GM19035 (cell line): ENCODE measurements around the gene ERBB2.
"Not testable (repeated sequence)": the region's sequence is repeated elsewhere in the genome, so short reads cannot be mapped to it uniquely, and the experiment has no call there.

ENCODE experiments used
- ATAC-seq: cut with Tn5 transposase; IDR thresholded peaks from one replicate; pipeline ENCODE4 v1.9.1; 2021; ENCODE audit not compliant: unreplicated experiment

The ERBB2 gene

GRCh38 chr17:39677542-39678339 is 22.1 kb upstream of the ERBB2 start:
- no peak for ATAC-seq

- no peak for ATAC-seq
Observed at GRCh38 chr17:39678340-39679116, 21.3 kb upstream of the ERBB2 start.

GRCh38 chr17:39679521-39680192 is 20.2 kb upstream of the ERBB2 start:
- ATAC-seq = no peak

GRCh38 chr17:39683295-39683939 is 16.4 kb upstream of the ERBB2 start:
- no peak for ATAC-seq

- no peak for ATAC-seq
Observed at GRCh38 chr17:39684369-39685192, 15.3 kb upstream of the ERBB2 start.

GRCh38 chr17:39687101-39687545 is 12.7 kb upstream of the ERBB2 start:
- no peak for ATAC-seq

- ATAC-seq = peak; percentile 89
Observed at GRCh38 chr17:39687546-39688474, 12.1 kb upstream of the ERBB2 start, which contains the start of gene PGAP3. TSS of gene PGAP3 (minus strand) at chr17:39688057. CDS start at chr17:39688014, 43 bp downstream.

GRCh38 chr17:39688475-39688835 is 11.4 kb upstream of the ERBB2 start:
- ATAC-seq = no peak

- no peak for ATAC-seq
Observed at GRCh38 chr17:39688945-39689344, 10.9 kb upstream of the ERBB2 start.

- ATAC-seq = no peak
Observed at GRCh38 chr17:39694593-39694992, 5.3 kb upstream of the ERBB2 start.

- no peak for ATAC-seq
Observed at GRCh38 chr17:39695089-39695474, 4.8 kb upstream of the ERBB2 start.

GRCh38 chr17:39696731-39697130 is 3.1 kb upstream of the ERBB2 start:
- no peak for ATAC-seq

GRCh38 chr17:39697961-39698360 is 1.9 kb upstream of the ERBB2 start:
- no peak for ATAC-seq

GRCh38 chr17:39699157-39699817 is 577 bp upstream of the ERBB2 start:
- ATAC-seq = not testable (repeated sequence)

GRCh38 chr17:39700148-39700987 is 504 bp downstream of the ERBB2 start:
- ATAC-seq = no peak

GRCh38 chr17:39701012-39701783 is 1.3 kb downstream of the ERBB2 start:
- no peak for ATAC-seq
